Measurements from ENCODE around the gene NHSL1.

Gene NHSL1

DNA sequence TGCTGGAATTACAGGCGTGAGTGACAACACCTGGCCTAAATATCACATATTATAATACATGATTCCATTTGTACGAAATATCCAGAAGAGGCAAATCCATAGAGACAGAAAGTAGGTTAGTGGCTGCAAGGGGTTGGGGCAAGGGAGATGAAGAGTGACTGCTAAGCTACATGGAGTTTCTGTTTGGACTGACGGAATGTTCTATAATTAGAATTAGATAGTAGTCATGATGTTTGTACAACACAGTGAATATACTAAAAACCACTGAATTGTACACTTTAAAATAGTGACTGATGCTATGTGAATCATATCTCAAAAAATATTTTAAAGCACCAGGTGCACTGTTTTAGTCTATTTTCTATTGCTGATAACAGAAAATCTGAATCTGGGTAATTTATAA lies 99.0 kb downstream of the NHSL1 start:
- DNase-seq, result no peak

DNA sequence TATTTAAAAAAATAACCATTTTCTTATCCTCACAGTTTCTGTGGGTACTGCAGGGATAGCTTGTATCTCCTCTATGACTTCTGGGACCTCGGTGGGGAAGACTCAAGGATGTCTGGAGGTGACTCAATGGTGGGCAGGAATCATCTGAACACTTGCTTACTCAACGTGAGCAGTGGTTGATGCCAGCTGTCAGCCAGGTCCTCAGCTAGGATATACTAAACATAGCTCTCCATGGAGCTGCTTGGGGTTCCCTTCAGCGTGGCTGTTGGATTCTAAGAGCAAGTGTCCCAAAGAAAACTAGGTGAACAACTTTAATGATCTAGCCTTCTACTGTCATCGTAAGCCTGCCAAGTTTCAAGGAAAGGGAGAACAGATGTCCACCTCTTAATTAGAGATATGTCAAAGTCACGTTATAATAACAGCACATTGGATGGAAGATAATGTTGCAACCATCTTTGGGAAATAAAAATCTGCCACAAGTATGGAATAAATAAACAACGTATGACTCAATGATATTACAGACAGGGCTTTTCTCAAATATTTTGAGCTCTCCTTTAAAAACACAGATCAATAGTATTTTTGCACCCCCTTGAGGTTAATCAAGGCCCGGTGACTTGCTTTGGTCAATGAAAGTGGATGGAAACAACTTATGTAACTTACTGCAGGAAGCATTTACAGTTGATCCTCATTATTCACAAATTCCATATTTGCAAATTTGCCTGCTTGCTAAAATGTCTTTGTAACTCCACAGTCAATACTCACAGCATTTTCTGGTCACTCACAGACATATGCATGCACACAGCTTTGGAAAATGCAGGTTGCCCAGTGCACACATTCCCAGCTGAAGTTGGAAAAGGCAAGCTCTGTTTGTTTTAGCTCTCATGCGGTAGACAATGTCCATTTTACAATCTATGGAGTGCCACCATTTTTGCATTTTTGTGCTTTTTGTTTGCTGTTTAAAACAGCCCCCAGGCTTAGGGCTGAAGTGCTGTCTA lies 101.9 kb downstream of the NHSL1 start:
- no peak for DNase-seq

DNA sequence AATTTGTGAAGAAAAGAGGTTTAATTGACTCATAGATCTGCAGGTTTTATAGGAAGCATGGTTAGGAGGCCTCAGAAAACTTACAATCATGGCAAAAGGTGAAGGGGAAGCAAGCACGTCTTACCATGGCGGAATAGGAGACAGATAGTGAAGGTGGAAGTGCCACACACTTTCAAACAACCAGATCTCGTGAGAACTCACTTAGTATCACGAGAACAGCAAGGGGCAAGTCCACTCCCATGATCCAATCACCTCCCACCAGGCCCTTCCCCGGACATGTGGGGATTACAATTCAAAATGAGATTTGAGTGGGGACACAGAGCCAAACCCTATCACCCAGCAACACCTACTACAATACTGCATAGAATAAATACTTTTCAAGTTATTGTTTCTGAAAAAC lies 102.6 kb downstream of the NHSL1 start:
- no peak for DNase-seq

DNA sequence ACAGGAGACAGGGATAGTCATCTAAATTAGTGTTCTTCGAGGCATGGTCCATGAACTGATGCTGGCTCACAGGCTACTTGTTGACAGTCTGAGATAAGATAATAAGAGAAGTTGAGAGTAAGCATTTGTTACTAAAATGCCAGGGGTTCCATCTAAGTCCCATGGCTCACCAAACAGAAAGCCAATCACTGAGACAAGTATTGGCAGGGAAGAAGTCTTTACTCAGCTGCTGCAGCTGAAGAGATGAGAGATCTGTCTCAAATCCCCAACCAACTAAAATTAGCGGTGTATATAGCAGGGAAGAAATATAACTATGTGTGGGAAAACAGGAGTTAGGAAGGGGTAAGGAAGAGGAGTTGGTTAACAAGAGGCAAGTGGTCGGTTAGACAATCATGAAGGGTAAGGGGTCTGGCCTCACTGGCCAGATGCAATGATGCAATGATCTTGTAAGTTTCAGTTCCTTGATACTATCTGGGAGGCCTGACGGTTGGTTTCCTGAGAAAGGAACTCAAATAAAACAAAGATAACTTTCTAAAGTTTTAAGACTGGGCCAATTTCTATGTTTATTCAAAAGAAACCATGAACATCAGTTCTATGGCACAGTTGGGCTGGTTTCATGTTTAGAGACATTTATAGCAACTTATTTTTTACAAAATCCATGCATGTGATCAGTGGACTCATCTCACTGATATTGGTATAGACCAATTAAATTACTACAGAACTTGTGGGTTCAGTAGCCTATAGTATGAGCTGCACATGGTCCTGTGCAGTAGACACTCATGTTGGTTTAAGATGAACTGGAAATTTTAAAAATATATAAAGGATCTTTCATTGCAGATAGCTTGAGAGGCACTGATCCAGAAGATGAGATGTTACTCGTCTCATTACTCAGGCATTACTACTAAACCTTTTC lies 105.2 kb downstream of the NHSL1 start:
- DNase-seq, result no peak

DNA sequence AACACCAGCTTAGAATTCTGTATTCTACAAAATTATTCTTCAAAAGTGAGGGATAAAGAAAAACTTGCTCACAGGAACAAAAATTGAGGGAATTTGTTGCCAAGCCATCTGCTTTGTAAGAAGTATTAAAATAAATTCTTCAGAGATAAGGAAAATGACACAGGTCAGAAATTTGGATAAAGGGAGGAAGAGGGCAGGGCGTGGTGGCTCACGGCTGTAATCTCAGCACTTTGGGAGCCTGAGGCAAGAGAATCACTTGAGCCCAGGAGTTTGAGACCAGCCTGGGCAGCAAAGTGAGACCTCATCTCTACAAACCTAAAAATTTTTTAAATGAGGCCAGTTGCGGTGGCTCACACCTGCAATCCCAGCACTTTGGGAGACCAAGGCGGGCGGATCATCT lies 109.7 kb downstream of the NHSL1 start:
- no peak for DNase-seq

DNA sequence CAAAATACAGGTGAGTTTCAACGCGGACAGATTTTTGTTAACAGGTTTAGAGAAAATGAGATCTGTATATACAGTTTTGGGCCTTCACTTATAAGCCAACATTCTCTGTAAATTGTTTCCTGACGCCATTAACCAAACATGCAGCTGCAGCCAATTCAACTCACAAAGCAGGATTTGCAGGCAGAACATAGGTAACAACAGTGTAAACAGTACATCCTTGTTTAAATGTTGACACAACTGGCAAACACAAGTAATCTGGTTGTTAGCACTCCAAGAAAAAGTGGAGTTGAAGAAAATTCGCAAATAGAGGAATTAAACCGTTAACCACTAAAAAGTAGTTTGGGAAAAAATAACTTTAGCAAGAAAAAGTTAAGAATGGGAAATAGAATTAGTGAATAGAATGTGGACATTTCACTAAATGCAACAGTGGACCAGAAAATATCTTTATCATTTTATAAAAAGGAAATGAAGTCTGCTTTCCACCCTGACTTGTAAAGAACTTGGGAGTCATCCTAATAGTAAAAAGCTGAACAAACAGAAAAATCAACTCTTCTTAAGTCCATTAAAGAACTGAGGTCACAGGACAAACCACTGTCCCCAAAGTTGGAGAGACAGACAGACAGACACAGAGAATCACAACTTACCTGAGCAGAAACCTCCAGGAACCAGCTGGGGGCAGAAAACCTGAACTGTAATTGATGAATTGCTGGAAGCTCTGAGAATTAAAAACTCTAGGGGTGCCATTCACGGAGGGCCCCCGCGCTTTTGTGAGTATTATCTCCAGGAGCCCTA lies 111.5 kb downstream of the NHSL1 start:
- DNase-seq, result peak; percentile 84

DNA sequence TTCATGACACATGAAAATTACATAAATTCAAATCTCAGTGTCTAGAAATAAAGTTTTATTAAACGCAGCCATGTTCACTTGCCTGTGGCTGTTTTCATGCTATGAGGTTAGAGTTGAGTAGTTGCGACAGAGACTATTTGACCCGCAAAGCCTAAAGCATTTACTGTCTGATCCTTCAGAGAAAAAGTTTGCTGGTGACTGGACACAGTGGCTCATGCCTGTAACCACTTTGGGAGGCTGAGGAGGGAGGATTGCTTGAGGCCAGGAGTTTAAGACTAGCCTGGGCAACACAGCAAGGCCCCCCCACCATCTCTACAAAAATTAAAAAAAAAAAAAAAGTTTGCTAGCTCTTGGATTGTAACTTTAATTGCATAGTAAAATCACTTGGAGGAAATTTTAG lies 112.4 kb downstream of the NHSL1 start:
- no peak for DNase-seq

DNA sequence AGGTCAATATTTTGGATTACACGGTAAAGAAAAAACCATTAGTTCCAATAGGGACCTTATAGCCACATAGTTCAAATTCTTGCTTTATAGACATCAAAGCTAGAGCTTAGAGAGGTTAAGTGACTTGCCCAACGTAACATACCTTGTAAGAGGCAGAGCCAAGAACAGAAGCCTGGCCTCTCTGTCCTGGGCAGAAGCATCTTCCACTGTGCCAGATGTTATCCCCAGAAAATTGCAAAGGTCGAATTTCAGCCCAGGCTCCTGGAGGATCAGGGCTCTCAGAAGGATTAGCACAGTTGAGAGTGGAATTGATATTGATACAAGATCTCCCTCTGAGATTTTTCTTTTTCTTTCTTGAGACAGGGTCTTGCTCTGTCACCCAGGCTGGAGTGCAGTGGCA lies 115.5 kb downstream of the NHSL1 start:
- no peak for DNase-seq

DNA sequence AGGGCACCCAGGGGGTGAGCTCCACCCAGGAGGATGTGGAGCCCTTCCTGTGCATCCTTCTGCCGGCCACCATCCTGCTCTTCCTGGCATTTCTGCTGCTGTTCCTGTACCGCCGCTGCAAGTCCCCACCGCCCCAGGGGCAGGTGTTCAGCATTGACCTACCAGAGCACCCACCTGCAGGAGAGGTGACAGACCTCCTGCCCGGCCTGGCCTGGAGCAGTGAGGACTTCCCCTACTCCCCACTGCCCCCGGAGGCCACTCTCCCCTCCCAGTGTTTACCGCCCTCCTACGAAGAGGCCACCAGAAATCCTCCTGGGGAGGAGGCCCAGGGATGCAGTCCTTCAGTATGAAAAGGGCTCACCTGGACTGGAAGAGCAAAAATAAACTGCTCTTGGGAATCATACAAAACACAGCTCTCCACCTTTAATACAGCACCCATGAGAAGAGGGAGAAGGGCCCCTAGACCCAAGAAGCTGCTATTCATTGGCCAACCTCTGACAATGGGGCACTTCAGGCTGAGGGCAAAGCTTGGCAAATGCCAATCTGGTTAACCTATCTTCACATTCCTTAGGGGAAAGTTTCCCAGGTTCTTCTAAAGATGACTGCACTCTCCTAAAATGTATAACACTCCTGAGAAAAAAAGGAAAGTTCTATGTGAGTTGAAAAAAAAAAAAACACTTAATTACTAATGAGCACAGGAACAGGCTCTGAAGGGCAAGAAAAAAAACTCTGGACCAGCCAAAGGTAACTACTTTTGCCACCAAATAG lies 116.6 kb downstream of the NHSL1 start:
- no peak for DNase-seq

DNA sequence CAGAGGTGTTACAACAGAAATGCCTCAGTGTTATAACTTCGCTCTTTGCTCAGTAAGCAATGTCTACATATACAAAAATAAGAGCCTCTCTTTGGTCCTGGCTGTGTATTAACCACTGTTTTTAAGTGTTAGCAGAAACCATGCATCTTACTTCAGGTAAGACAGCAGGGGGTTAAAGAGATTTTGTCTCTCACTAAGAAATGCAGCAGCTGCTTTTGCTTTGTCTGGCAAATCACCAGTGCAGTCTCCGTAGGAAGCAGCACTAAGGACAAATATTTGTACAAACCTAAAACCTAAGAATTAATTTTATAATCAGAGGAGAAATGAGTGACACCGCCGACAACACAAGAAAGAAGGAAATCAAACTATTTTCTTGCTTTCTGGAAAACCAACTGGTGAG lies 120.8 kb downstream of the NHSL1 start:
- DNase-seq, result peak; percentile 31

DNA sequence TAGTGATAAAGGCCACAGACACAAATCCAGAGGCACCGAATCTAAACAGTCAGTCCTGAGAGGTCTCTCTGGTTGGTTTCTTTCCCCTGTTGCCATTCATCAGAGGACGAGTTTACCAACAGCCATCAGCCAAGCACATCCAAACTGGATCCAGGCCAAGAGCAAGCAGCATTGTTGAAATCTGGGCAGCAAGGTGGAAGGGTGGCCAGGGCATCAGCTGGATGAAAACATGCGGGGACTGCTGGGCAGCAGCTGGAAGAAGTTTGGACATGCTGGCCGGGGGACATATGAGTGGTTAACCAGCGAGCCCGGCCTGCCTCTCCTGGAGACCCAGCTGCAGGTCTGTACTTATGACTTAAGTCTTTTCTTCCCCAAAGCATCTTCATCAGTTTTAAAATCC lies 121.5 kb downstream of the NHSL1 start, which contains the start of gene SMIM28:
Gene SMIM28 (plus strand): TSS at position 62 of the 400 bp plus-strand sequence. CDS start 168 bp downstream, at position 230.
- DNase-seq, result peak; percentile 44

DNA sequence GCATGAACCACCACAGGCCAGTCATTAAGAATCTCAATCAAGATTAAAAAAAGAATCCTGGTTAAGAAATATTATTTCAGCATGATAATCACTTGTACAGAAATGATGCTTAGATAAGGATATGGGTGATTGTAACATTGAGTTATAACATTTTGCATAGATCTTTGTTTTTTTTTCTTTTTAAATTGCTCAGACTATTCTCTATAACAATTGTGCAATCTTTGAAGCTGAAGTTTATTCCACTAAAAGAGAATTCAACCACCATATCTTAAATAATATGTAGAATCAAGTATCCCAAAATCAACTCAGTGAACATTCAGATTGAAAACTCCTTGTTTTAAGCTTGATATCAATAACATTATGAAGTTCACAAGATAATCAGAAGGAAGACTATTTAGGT lies 122.3 kb downstream of the NHSL1 start:
- no peak for DNase-seq

DNA sequence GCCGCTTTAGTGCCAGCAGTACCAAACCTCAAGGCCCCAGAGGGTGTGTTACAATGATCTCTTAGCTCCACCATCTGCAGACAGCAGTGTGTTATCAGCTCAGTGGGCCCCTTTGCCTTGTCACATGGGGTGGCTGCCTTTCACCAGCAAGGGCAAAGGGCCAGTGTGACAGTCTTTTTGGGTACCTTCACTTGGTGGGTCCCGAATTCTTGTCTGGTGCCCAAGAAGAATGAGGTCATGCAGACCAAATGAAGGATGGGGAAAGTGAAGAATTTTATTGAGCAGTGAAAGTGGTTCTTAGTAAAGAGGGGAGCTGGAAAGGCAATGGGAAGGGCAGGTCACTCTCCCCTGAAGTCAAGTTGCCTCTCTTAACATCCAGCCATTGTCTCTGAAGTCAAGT lies 124.5 kb downstream of the NHSL1 start:
- DNase-seq, result no peak

DNA sequence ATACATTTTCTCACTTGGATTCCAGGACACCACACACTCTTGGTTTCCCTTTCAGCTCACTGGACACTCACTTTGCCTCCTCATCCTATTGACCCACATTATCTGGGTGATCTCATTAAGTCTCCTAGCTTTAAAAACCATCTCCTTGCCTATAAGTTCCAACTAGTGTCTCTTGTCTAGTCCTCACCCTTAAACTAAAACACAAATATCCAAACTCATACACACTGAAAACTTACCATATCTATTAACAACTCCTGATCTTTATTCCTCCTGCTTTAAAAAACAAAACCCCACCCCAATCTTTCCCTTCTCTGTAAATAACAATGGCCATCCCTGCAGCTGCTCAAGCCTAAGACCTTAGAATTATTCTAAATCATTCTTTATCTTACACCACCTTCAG lies 125.1 kb downstream of the NHSL1 start:
- DNase-seq, result no peak

DNA sequence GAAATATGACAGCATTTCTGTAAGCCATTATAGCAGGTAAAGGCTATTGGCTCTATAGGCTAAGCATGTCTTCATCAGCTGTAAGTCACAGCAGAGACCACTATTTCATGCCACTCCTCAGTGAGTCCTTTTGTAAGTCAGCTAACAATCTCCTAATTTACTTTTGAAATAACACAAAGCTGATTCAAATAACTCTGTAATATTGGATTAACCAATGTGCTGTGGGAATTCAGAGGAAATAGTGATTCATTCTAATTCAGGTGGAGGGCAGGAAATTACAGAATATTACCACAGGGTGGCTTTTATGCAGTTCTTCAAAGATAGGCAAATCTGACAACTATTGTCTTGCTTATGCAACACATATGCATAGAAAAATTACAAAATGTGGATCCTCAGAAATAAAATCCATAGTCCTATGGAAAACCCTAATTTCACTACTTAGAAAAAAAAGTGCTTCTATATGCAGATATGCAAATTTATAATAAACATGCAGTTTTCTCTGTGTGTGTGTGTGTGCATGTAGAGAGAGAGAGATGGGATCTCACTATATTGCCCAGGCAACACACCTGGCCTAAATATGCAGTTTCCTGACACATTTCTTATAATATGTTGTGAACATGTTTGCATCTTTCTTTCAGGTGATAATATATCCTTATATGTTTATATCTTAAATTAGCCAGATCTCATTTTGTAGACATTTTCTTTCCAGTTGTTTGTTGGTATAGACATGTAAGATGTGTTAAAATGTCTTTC lies 126.4 kb downstream of the NHSL1 start:
- no peak for DNase-seq
